GM21526 (cell line): ENCODE data around the gene MORC4.

Experiments used
- ATAC-seq: cut with Tn5 transposase; IDR thresholded peaks from one replicate; pipeline ENCODE4 v1.9.1; 2021; ENCODE audit warnings: moderate library complexity; ENCODE audit not compliant: unreplicated experiment, low FRiP score

The MORC4 gene

GRCh38 chrX:106954041-106954440 lies 46.0 kb downstream of the MORC4 start:
- ATAC-seq, result no peak

GRCh38 chrX:106952988-106953387 lies 47.0 kb downstream of the MORC4 start:
- ATAC-seq, result no peak

- no peak for ATAC-seq
Observed at GRCh38 chrX:106952538-106952937, 47.5 kb downstream of the MORC4 start.

- ATAC-seq, result no peak
Observed at GRCh38 chrX:106952089-106952488, 47.9 kb downstream of the MORC4 start.

DNA sequence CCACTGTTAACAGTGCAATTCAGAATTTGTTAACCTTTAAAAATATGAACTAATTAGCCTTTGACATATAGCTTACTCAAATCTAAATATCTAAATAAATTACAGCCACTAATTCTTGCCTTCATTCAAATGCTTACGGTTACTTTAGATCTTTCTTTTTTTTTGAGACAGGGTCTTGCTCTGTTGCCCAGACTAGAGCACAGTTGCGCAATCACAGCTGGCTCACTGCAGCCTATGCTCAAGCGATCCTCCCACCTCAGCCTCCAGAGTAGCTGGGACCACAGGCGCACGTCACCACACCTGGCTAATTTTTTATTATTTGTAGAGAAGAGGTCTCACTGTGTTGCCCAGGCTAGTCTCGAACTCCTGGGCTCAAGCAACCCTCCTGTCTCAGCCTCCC lies 48.8 kb downstream of the MORC4 start:
- no peak for ATAC-seq

DNA sequence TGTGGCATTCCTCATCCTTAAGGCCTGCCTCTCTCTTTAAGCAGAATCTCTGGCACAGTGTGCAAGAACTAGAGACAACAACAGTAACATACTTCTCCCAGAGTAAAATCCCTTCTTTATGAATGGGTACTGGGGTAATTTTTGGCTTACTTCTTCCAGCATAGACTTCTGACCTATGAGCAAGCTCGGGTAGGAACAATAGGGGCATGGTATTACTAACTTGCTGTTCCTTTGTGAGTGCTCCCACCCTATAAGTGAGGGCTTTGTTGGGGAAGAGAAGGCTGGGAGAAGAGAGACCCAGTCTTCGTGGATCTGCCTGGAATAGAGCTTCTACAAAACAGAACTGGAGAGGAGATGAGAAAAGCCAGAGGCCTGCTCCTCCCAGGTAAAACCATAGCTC lies 49.6 kb downstream of the MORC4 start:
- no peak for ATAC-seq

GRCh38 chrX:106949366-106949765 lies 50.6 kb downstream of the MORC4 start:
- ATAC-seq, result no peak

GRCh38 chrX:106948641-106949040 lies 51.4 kb downstream of the MORC4 start:
- ATAC-seq, result no peak

DNA sequence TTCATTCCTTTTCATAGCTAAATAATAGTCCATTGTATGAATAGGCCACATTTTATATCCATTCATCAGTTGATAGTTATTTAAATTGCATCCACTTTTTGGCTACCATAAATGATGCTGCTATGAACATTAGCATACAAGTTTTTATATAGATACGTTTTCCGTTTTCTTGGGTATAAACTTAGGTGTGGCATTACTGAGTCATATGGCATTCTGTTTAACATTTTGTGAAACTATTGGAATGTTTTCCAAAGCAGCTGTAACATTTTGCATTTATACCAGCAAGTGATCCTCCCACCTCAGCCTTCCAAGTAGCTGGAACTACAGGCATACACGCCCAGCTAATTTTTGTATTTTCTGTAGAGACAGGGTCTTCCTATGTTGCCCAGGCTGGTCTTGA lies 53.5 kb downstream of the MORC4 start:
- no peak for ATAC-seq

DNA sequence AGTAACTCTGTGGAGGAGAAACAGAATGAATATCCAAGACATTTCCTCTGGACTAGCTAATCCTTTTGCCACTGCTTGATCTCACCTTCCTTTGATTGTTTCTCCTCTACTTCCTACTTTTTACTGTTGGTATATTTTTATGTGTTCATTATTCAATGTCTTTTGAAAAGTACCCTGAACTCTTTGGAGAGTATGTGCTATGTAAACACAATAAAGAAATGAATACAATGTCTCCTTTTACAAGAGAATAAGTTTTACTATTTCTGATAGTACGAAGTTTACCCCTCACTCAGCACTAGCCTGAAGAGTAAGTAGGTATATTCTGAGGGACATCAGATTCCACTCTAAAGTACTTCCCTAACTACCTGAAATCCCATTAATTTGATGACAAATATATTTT lies 59.9 kb downstream of the MORC4 start:
- no peak for ATAC-seq

GRCh38 chrX:106939566-106939965 lies 60.4 kb downstream of the MORC4 start:
- no peak for ATAC-seq

- ATAC-seq, result no peak
Observed at GRCh38 chrX:106936246-106936645, 63.8 kb downstream of the MORC4 start.

GRCh38 chrX:106935175-106935574 lies 64.8 kb downstream of the MORC4 start:
- no peak for ATAC-seq

DNA sequence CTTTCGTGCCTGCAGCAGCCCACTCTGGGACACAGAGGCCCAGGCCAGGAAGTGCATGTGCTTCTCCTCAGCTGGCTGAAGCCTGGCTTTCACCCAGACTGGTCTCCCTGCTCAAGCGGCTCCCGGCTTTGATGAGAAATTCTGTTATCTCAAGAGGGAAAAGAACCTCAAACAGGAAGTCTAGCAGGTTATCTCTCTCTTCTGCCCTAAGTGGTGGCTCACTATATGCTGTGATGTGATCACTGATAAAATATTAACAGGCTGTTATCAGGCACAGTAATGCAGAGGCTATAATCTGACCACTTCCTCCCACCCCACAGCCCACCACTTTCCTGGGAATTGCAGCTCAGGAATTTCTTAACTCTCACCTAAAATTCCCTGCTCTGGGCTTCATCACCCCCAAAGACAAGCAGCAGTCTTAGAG lies 66.5 kb downstream of the MORC4 start:
- no peak for ATAC-seq

DNA sequence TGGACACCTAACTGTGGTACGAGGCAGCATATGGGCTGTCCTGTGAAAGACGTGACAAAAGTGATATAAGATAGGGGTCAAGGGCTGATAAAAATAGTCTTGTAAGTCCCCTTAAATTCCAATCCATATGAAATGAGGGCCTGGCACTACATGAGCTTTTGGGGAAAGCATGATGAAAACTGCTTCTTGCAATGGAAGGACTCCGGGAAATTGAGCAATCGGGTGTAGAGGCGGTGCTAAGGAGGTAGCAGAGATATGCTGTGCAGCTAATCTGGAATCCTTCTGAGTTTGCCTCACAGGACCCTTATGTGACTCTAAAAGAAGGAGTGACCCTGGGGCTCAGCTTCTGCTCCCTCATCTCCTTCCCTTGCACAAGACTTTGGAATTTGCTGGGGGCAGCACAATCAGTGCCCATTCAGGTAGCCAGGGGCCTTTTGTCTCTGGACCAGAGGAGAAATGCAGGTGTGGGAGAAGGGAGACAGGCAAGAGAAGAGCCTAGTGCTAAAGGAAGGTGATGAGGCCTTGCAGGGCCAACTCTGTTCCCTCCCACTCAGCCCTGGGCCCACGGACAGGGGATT lies 67.0 kb downstream of the MORC4 start:
- no peak for ATAC-seq

- ATAC-seq, result no peak
Observed at GRCh38 chrX:106932492-106932923, 67.5 kb downstream of the MORC4 start.

GRCh38 chrX:106931831-106932491 lies 68.1 kb downstream of the MORC4 start:
- ATAC-seq, result no peak

DNA sequence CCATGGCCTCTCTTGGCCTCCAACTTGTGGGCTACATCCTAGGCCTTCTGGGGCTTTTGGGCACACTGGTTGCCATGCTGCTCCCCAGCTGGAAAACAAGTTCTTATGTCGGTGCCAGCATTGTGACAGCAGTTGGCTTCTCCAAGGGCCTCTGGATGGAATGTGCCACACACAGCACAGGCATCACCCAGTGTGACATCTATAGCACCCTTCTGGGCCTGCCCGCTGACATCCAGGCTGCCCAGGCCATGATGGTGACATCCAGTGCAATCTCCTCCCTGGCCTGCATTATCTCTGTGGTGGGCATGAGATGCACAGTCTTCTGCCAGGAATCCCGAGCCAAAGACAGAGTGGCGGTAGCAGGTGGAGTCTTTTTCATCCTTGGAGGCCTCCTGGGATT lies 71.8 kb downstream of the MORC4 start:
- ATAC-seq, result no peak

GRCh38 chrX:106927700-106928099 lies 72.3 kb downstream of the MORC4 start:
- no peak for ATAC-seq

- no peak for ATAC-seq
Observed at GRCh38 chrX:106927023-106927422, 73.0 kb downstream of the MORC4 start.

GRCh38 chrX:106921637-106922036 lies 78.4 kb downstream of the MORC4 start:
- no peak for ATAC-seq

- no peak for ATAC-seq
Observed at GRCh38 chrX:106919932-106920452, 80.0 kb downstream of the MORC4 start, which contains the start of gene CLDN2. CLDN2 (plus strand) TSS chrX:106920402; CDS start chrX:106928229, 7,827 bp downstream.
